ACC112 (cell line): ENCODE data around the gene CD101.

ENCODE experiments used
- H2AFZ ChIP-seq: fragments of 200-600 bp; sonication (generic); one replicate; pipeline ENCODE4 v1.6.0; 2017; ENCODE audit warnings: antibody characterized with exemption, low read length; ENCODE audit not compliant: unreplicated experiment
- H3K27ac ChIP-seq: fragments of 200-600 bp; sonication (generic); 2 replicates; pipeline ENCODE4 v1.5.1; 2014; ENCODE audit warnings: low read depth, mild to moderate bottlenecking, antibody characterized with exemption, low read length, moderate library complexity
- H3K27me3 ChIP-seq: fragments of 200-600 bp; sonication (generic); 2 replicates; pipeline ENCODE4 v1.6.1; 2014; ENCODE audit warnings: mild to moderate bottlenecking, antibody characterized with exemption, low read length, moderate library complexity, mixed read lengths; ENCODE audit not compliant: insufficient read depth
- H3K36me3 ChIP-seq: fragments of 200-600 bp; sonication (generic); 2 replicates; pipeline ENCODE4 v1.6.1; 2016; ENCODE audit warnings: mild to moderate bottlenecking, antibody characterized with exemption, low read length, moderate library complexity, mixed read lengths; ENCODE audit not compliant: insufficient read depth
- H3K4me1 ChIP-seq: fragments of 200-600 bp; sonication (generic); one replicate; pipeline ENCODE4 v1.6.1; 2016; ENCODE audit warnings: low read length, mixed read lengths; ENCODE audit not compliant: insufficient read depth, unreplicated experiment, control insufficient read depth
- H3K4me3 ChIP-seq: fragments of 200-600 bp; sonication (generic); 2 replicates; pipeline ENCODE4 v1.5.1; 2014; ENCODE audit warnings: mild to moderate bottlenecking, low read depth, low read length
- H3K79me2 ChIP-seq: fragments of 200-600 bp; sonication (generic); one replicate; pipeline ENCODE4 v1.6.0; 2016; ENCODE audit warnings: low read length; ENCODE audit not compliant: control insufficient read depth, unreplicated experiment, insufficient read depth

Gene CD101

DNA sequence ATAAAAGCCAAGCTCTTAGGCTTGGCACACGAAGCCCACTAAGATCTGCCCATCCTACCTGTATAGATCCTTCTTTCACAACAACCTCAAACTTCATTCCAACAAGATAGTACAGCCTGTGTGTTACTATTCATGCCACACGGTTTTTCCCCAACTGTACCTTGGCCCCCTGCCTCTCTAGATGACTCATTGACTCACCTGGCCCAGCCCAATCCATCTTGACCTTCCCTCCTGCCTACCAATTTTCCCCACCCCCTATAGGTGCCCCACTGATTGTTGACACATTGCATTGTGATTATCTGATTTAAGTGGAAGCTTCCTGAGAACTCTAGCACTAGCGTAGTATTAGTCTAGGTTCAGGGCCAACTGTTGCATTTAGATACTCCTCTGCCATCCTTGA, 2.0 kb upstream of the CD101 start:
- no peaks in the 10 kb centered on the region for H3K36me3 ChIP-seq
- no peaks in the 10 kb centered on the region for H3K79me2 ChIP-seq
- H3K27ac ChIP-seq, result no peak overlapping the region
- no peak overlapping the region for H3K4me3 ChIP-seq
- no peak overlapping the region for H2AFZ ChIP-seq
- no peaks in the 10 kb centered on the region for H3K27me3 ChIP-seq
- peaks cover 21% of the 10 kb centered on the region for H3K4me1 ChIP-seq

DNA sequence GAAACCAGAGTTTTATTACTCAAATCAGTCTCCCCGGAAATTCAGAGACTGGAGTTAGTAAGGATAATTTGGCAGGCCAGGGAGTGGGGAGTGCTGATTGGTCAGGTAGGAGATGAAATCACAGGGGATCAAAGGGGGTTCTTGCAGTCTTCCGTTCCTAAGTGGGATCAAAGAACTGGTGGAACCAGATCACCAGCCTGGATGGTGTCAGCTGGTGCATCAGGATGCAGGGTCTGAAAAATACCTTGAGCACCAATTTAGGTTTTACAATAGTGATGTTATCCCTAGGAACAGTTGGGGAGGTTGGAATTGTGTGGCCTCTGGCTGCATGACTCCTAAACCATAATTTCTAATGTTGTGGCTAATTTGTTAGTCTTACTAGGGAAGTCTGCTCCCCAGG, 1.4 kb upstream of the CD101 start:
- H3K79me2 ChIP-seq, result no peaks in the 10 kb centered on the region
- H3K27ac ChIP-seq, result no peak overlapping the region
- H3K4me3 ChIP-seq, result no peak overlapping the region
- no peaks in the 10 kb centered on the region for H3K36me3 ChIP-seq
- no peak overlapping the region for H2AFZ ChIP-seq
- no peaks in the 10 kb centered on the region for H3K27me3 ChIP-seq
- peaks cover 21% of the 10 kb centered on the region for H3K4me1 ChIP-seq

DNA sequence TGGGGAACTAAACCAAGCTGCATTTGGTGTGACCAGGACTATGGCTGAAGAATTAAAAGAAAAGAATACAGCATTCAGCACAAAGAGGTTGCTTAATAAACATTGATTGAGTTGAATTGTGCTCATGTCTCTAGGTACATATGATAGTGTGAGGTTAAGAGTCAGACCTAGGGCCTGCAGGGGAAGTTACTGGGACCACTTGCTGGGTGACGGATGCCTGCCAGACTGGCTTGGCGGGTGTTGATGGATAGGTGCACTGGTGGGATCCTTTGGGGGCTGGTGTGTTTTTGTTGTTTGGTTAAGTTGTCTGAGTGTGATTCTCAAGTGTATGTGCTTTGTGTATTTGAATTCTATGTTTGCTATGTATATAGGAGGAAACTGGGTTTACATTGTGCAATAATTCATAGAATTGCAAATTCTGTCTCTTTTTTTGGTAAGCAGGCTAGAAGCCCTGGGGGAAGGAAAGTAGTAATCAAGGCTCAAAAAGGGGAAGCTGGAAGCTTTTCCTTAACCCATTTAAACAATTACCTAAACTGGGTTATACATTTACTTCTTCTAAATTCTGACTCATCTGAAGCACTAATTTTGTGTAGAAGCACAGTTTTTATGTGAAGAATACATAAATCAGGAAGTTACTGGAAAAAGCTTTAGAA, 1.8 kb downstream of the CD101 start:
- no peaks in the 10 kb centered on the region for H3K79me2 ChIP-seq
- no peak overlapping the region for H3K27ac ChIP-seq
- H2AFZ ChIP-seq, result no peak overlapping the region
- H3K36me3 ChIP-seq, result no peaks in the 10 kb centered on the region
- peaks cover 10% of the 10 kb centered on the region for H3K4me1 ChIP-seq
- H3K4me3 ChIP-seq, result no peak overlapping the region
- H3K27me3 ChIP-seq, result no peaks in the 10 kb centered on the region

DNA sequence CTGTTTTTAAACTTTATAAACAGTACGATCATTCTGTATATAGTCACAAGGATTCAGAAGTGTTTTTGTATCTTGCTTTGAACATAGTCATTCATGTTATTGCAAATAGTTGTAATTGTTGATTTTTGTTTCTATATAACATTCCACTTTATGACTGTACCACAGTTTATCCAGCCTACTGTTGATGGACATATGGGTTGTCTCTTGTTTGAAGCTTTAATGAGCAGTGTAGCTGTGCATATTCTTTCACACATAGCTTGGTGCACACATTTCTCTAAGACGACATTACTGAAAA, 6.1 kb downstream of the CD101 start:
- H3K36me3 ChIP-seq, result no peaks in the 10 kb centered on the region
- no peak overlapping the region for H3K4me3 ChIP-seq
- no peak overlapping the region for H2AFZ ChIP-seq
- H3K79me2 ChIP-seq, result no peaks in the 10 kb centered on the region
- peaks cover 22% of the 10 kb centered on the region for H3K4me1 ChIP-seq
- H3K27me3 ChIP-seq, result no peaks in the 10 kb centered on the region
- H3K27ac ChIP-seq, result peak overlapping the region; percentile 79

DNA sequence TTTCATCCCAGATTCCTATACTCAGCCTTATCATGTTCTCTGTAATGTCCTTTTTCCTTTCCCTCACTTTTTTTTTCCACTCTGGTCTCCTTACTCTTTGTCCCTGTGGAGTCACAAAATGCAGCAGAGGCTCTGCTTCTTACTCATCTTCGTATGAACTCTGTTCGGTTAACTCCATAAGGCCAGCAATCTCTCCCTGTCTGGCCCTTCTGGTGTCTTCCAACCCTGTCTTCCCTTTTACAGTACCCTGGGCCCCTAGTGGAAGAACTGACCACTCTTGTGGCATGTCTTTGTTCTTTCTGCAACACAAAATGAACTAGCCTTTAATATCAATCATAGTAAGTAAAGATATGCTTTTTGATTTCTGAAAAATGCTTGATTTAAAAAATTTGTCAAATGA, 7.1 kb downstream of the CD101 start:
- Histone ChIP-seq H2AFZ (peak overlapping the region; percentile 54), H3K79me2 (no peaks in the 10 kb centered on the region), H3K36me3 (no peaks in the 10 kb centered on the region), H3K27ac (peak overlapping the region; percentile 79), H3K4me3 (no peak overlapping the region), H3K4me1 (peaks cover 24% of the 10 kb centered on the region), H3K27me3 (no peaks in the 10 kb centered on the region)

DNA sequence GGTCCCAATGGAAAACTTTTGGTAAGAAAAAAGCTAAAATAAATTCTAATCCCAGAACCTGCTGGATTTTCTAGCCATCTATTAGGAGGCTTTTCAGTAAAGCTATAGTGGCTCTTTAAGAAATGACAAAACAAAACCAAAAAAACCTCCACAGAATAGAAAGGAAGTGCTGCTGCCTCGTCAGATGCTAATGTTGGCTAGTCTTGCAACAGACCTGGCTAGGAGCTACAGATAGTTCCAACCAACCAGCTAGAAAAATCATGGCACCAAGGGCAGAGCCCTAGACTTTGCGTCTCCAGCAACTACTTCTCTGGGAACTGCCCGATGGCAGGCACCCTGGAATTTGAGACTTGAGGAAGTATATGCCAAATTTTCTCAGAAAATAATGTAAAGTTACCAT, 7.6 kb downstream of the CD101 start:
- Histone ChIP-seq H2AFZ (peak overlapping the region; percentile 54), H3K36me3 (no peaks in the 10 kb centered on the region), H3K79me2 (no peaks in the 10 kb centered on the region), H3K27me3 (no peaks in the 10 kb centered on the region), H3K4me1 (peaks cover 28% of the 10 kb centered on the region), H3K27ac (peak overlapping the region; percentile 79), H3K4me3 (no peak overlapping the region)

DNA sequence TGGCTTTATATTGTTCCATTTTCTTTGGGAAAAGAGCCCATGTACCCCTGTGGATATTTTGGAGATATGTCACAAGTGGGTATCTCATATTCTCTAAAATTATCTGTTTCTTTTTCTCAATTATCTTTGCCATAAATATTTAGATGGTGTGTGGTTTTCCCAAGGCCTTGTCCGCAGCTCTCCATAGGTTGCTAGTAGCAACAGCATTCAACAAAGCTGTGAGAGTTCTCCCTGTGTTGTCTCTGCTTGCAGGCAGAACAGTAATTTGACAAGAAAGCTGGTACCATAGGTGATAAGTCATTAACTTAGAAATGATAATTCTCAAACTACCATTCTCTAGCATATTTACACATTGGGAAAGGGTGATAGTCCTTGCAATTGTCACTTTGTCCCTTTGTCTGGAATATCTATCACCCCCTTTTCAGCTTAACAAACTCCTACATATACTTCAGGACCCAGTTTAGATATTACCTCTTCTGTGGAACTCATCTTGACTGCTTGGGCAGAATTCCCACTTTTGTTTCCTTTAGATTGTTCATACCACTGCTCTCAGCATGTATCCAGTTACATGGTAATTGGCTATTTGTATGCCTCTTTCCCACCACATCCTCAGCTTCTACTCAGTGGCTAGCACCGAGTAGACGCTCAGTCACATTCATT, 8.9 kb downstream of the CD101 start:
- no peak overlapping the region for H3K27ac ChIP-seq
- H3K36me3 ChIP-seq, result no peaks in the 10 kb centered on the region
- H3K79me2 ChIP-seq, result no peaks in the 10 kb centered on the region
- no peak overlapping the region for H3K4me3 ChIP-seq
- H3K27me3 ChIP-seq, result no peaks in the 10 kb centered on the region
- no peak overlapping the region for H2AFZ ChIP-seq
- peaks cover 40% of the 10 kb centered on the region for H3K4me1 ChIP-seq

DNA sequence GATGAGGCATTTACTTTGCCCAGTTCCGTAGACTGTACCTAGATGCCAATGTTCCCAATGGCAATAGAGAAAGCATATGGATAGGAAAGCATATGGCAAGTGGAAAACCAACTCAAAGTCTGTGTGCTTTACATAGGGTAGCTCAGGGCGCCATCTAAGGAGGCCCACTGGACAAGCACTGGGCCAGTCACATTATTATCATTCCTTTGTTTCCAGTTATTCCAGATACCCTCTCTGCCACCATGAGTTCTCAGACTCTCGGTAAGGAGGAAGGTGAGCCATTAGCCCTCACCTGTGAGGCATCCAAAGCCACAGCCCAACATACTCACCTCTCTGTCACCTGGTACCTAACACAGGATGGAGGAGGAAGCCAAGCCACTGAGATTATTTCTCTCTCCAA, 9.8 kb downstream of the CD101 start:
- Histone ChIP-seq H2AFZ (no peak overlapping the region), H3K27me3 (no peaks in the 10 kb centered on the region), H3K79me2 (no peaks in the 10 kb centered on the region), H3K36me3 (no peaks in the 10 kb centered on the region), H3K27ac (no peak overlapping the region), H3K4me1 (peaks cover 43% of the 10 kb centered on the region), H3K4me3 (no peak overlapping the region)

DNA sequence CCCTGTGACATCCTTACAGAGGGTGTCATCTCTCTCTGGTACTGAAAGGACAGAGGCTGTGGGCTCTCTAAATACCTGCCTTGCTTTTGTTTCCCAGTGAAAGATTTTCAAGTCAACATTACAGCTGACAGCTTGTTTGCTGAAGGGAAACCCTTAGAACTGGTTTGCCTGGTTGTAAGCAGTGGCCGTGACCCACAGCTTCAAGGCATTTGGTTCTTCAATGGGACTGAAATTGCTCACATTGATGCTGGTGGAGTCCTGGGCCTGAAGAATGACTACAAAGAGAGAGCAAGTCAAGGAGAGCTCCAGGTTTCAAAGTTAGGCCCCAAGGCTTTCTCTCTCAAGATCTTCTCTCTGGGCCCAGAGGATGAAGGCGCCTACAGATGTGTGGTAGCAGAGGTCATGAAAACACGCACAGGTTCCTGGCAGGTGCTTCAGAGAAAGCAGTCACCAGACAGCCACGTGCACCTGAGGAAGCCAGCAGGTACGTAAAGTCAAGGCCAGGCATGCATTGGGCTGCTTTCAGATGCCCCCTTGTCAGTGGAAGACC, 11.8 kb downstream of the CD101 start:
- Histone ChIP-seq H3K27ac (no peak overlapping the region), H3K36me3 (no peaks in the 10 kb centered on the region)

DNA sequence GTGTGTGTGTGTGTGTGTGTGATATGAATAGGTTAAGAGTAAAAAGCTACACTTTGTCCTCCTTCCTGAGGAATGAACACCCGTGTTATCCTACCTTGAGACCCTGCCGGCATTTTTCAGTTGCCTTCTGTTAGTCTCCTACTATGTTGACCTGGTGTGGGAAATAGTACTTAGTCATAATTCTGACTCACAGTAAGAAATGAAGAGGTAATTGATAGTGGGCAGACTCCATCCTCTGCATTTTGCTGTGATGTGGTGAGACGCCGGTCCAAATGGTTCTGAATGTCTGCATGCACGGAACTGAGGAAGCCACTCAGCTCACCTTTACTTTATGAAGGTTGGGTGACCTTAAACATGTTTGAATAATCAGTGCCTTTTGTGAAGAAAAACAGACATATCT, 12.6 kb downstream of the CD101 start:
- H3K27ac ChIP-seq, result no peak overlapping the region
- H3K4me3 ChIP-seq, result no peak overlapping the region
- H3K79me2 ChIP-seq, result no peaks in the 10 kb centered on the region
- peaks cover 25% of the 10 kb centered on the region for H3K4me1 ChIP-seq
- no peaks in the 10 kb centered on the region for H3K27me3 ChIP-seq
- H2AFZ ChIP-seq, result no peak overlapping the region
- H3K36me3 ChIP-seq, result no peaks in the 10 kb centered on the region

More for the DNA sequence above, 11.8 kb downstream of the CD101 start:
- no peak overlapping the region for H3K4me3 ChIP-seq
- H3K4me1 ChIP-seq, result peaks cover 33% of the 10 kb centered on the region
- H2AFZ ChIP-seq, result no peak overlapping the region
- no peaks in the 10 kb centered on the region for H3K79me2 ChIP-seq
- no peaks in the 10 kb centered on the region for H3K27me3 ChIP-seq

DNA sequence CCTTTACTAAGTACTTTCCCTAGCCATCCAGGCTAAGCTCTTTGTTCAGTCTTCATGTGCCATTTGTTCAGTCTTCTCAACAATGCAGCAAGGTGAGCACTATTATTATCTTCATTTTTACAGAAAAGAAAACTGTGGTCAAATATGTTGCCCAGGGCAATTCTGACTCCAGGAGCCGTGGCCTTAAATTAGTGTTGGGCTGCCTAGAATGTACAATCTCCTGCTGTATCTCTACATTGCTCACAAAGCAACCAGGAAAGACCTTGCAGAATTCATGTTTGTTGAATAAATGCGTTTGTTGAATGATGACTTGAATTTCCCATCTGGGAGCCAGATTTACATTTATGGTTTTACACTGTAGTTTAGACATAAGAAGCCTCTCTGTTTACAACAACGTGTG, 14.2 kb downstream of the CD101 start:
- no peaks in the 10 kb centered on the region for H3K79me2 ChIP-seq
- peaks cover 21% of the 10 kb centered on the region for H3K4me1 ChIP-seq
- H3K4me3 ChIP-seq, result no peak overlapping the region
- no peaks in the 10 kb centered on the region for H3K27me3 ChIP-seq
- H3K27ac ChIP-seq, result no peak overlapping the region
- H2AFZ ChIP-seq, result no peak overlapping the region
- no peaks in the 10 kb centered on the region for H3K36me3 ChIP-seq
